ENCODE data around the gene AWAT1. TPM values are rescaled to one million over a fixed set of nuclear protein-coding genes. Genes with fewer than 3 reads are reported as not detected.

Gene AWAT1
- total and polyA plus RNA-seq, 2 donors (not counting 3 experiments of a cell fraction or from before 2014, with no cell fraction given) = not detected

- Histone ChIP-seq H4K20me1 (replicated peaks; ENCODE audit: control insufficient read depth, extremely low read depth, insufficient read depth, low read length) (no peaks in the 10 kb centered on the region), H3K9ac (replicated peaks; ENCODE audit: extremely low read depth, insufficient read depth, low read length) (no peak overlapping the region), H3K79me2 (ENCODE audit: control insufficient read depth, insufficient read depth, low read length) (no peaks in the 10 kb centered on the region), H3K27me3 (ENCODE audit: control insufficient read depth in 2 of 2, insufficient read depth in 2 of 2, low read length in 2 of 2) (peaks cover 0 to 1% of the 10 kb centered on the region in 2 experiments), H3K9me1 (replicated peaks; ENCODE audit: control insufficient read depth, extremely low read depth, insufficient read depth, low read length) (no peaks in the 10 kb centered on the region), H3K36me3 (ENCODE audit: control insufficient read depth in 2 of 2, extremely low read depth in 1 of 2, insufficient read depth in 2 of 2, low read length in 2 of 2) (no peaks in the 10 kb centered on the region), H3K27ac (ENCODE audit: insufficient read depth, low read depth, low read length) (no peak overlapping the region), H3K4me2 (ENCODE audit: insufficient read depth, low read length) (no peak overlapping the region), H2AFZ (ENCODE audit: low read depth, low read length) (no peak overlapping the region), H3K9me3 (replicated peaks; ENCODE audit: control insufficient read depth, insufficient read depth, low read length) (no peaks in the 10 kb centered on the region), H3K4me3 (replicated peaks in 1 of 3; ENCODE audit: insufficient read depth in 1 of 3, low read depth in 1 of 3, low read length in 3 of 3) (no peak overlapping the region), H3K4me1 (ENCODE audit: control insufficient read depth, extremely low read depth, insufficient read depth, low read length) (no peaks in the 10 kb centered on the region)
- DNase-seq (ENCODE audit: low read depth, low spot score) (no peak), FAIRE-seq (no peak)
- ChIA-PET POLR2A (no interaction called here), CTCF (no interaction called here)
- dilution Hi-C loops (cut with MboI; ENCODE audit: extremely low pct_ligation_motif_present, low sequenced_read_pairs) = no loop called here
- intact Hi-C loops (cut with micrococcal nuclease) = no loop called here
- TF ChIP-seq FOS (IDR thresholded peaks at IDR 0.05; ENCODE audit: borderline replicate concordance, insufficient read depth, low read length) (no peak), JUN (IDR thresholded peaks at IDR 0.05; ENCODE audit: borderline replicate concordance, insufficient read depth, insufficient read length, low read depth) (no peak), GATA2 (IDR thresholded peaks at IDR 0.05; ENCODE audit: insufficient read depth, insufficient read length, low read depth, low read length) (no peak), MAX (IDR thresholded peaks at IDR 0.05; ENCODE audit: insufficient read depth, insufficient read length) (no peak), POLR2AphosphoS5 (IDR thresholded peaks at IDR 0.05; ENCODE audit: insufficient read depth, low read depth, low read length) (no peak), EZH2 (IDR thresholded peaks at IDR 0.05; ENCODE audit: borderline replicate concordance, low read depth, low read length, severe bottlenecking) (no peak), CTCF (IDR thresholded peaks at IDR 0.05; ENCODE audit: extremely low read depth in 1 of 2, insufficient read depth in 1 of 2, low read depth in 1 of 2, low read length in 2 of 2) (no peak), MYC (IDR thresholded peaks at IDR 0.05; ENCODE audit: low read depth, low read length) (no peak), POLR2A (IDR thresholded peaks at IDR 0.05; ENCODE audit: low read depth, low read length) (no peak)
- no TSS peak for BruUV-seq (replicated peaks)
Observed at GRCh38 chrX:70201732-70202131, 32.7 kb upstream of the AWAT1 start.
